Endodermal cell (in vitro differentiated cells): ENCODE measurements around the gene KISS1R. TPM values are rescaled to one million over a fixed set of nuclear protein-coding genes. Genes with fewer than 3 reads are reported as not detected.

ENCODE experiments used
- DNase-seq: peaks from one replicate; pipeline ENCODE4 v3.0.0-alpha.2; 2017
- H3K27ac ChIP-seq: 2 replicates; pipeline ENCODE4 v1.5.1; 2013; ENCODE audit warnings: mild to moderate bottlenecking, low read depth, low read length, moderate library complexity
- H3K27me3 ChIP-seq: 2 replicates; pipeline ENCODE4 v1.6.1; 2013; ENCODE audit warnings: mild to moderate bottlenecking, low read length, moderate library complexity; ENCODE audit not compliant: insufficient read depth, control insufficient read depth, poor library complexity, severe bottlenecking
- H3K36me3 ChIP-seq: 2 replicates; pipeline ENCODE4 v1.7.0; 2013; ENCODE audit warnings: mild to moderate bottlenecking, low read length, moderate library complexity; ENCODE audit not compliant: control insufficient read depth, insufficient read depth
- H3K4me1 ChIP-seq: one replicate; pipeline ENCODE4 v1.7.0; 2013; ENCODE audit warnings: low read length; ENCODE audit not compliant: control insufficient read depth, insufficient read depth
- H3K4me3 ChIP-seq: 2 replicates; pipeline ENCODE4 v1.5.1; 2013; ENCODE audit warnings: mild to moderate bottlenecking, low read length, moderate library complexity
- H3K9ac ChIP-seq: 2 replicates; pipeline ENCODE4 v1.6.1; 2013; ENCODE audit warnings: mild to moderate bottlenecking, low read length, moderate library complexity; ENCODE audit not compliant: poor library complexity, severe bottlenecking; ENCODE audit errors: extremely low read depth
- H3K9me3 ChIP-seq: 2 replicates; pipeline ENCODE4 v1.6.1; 2013; ENCODE audit warnings: mild to moderate bottlenecking, low read length, moderate library complexity; ENCODE audit not compliant: control insufficient read depth
- H3K27ac Mint-ChIP-seq: 2 replicates; pipeline ENCODE4 v1.8.0; 2020; ENCODE audit warnings: mixed read lengths
- H3K27me3 Mint-ChIP-seq: 2 replicates; pipeline ENCODE4 v1.8.0; 2021; ENCODE audit warnings: mild to moderate bottlenecking, mixed read lengths; ENCODE audit not compliant: insufficient read depth
- H3K36me3 Mint-ChIP-seq: 2 replicates; pipeline ENCODE4 v1.8.0; 2020; ENCODE audit warnings: low read depth, mixed read lengths
- H3K4me1 Mint-ChIP-seq: 2 replicates; pipeline ENCODE4 v1.8.0; 2020; ENCODE audit warnings: mixed read lengths
- H3K4me3 Mint-ChIP-seq: 2 replicates; pipeline ENCODE4 v1.8.0; 2020; ENCODE audit warnings: mild to moderate bottlenecking, moderate library complexity, mixed read lengths
- H3K9me3 Mint-ChIP-seq: 2 replicates; pipeline ENCODE4 v1.8.0; 2020; ENCODE audit warnings: mild to moderate bottlenecking, mixed read lengths
- WGBS, 2 experiments: methylation state at CpG; one replicate each; pipeline versions ENCODE4 v1.1.5 to v1.1.7; 2013; ENCODE audit warnings: missing lambda C conversion rate in 2 of 2, mixed read lengths in 1 of 2; ENCODE audit not compliant: insufficient coverage in 1 of 2, insufficient read length in 1 of 2; 5-methylcytosine and 5-hydroxymethylcytosine counted together
- total RNA-seq, 2 donors: library from RNA; stranded (reverse); fragmentation: NEBNext Ultra II Directional in 1 of 2; extraction: Animal tissue kit (Norgen Biotek cat#: 25700) in 1 of 2; gene quantifications; 2 replicates in 1 of 2; 3 replicates in 1 of 2; pipeline ENCODE4 v1.2.1, GENCODE V29; 2021
- TF ChIP-seq, protein P1 (sequence below): fragments of 200-600 bp; sonication (generic); conservative IDR thresholded peaks from 2 replicates; pipeline ENCODE4 v1.5.0; 2021; ENCODE audit warnings: antibody characterized with exemption, mild to moderate bottlenecking

Gene KISS1R
- total RNA-seq, 2 donors from 2014 or later, result 0.73 TPM; not detected in 1

DNA sequence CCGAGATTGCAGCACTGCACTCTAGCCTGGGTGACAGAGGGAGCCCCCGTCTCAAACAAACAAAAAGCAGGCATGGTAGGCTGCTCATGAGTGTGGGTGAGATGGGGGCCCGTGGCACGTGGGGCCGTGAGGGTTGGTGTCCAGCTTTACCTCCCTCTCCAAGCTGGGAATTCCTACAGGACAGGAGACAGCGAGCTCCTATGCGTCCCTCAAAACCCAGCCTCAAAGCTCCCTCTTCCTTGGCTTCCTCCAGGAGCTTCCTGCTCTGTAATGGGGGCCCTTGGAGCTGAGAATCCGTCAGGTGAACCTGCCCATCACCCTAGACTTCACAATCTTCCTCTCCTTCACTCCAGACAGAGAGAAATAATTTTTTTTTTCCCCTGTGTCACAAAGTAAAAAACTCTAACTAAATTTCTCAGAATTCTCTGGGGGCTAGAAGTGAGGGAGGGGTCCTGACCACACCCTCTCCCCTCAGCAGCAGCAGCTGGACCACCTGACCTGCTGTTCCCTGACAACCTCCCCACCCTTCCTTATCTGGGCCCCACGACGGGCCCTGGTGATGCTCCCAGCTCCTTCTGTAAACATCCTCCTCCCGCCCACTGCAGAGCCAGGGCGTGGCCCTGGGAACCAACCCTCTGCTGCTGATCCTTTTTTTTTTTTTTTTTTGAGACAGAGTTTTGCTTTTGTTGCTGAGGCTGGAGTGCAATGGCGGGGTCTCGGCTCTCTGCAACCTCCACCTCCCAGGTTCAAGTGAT, 44.9 kb downstream of the KISS1R start:
- H3K4me3 ChIP-seq, result no peak overlapping the region
- TF ChIP-seq, protein P1, sequence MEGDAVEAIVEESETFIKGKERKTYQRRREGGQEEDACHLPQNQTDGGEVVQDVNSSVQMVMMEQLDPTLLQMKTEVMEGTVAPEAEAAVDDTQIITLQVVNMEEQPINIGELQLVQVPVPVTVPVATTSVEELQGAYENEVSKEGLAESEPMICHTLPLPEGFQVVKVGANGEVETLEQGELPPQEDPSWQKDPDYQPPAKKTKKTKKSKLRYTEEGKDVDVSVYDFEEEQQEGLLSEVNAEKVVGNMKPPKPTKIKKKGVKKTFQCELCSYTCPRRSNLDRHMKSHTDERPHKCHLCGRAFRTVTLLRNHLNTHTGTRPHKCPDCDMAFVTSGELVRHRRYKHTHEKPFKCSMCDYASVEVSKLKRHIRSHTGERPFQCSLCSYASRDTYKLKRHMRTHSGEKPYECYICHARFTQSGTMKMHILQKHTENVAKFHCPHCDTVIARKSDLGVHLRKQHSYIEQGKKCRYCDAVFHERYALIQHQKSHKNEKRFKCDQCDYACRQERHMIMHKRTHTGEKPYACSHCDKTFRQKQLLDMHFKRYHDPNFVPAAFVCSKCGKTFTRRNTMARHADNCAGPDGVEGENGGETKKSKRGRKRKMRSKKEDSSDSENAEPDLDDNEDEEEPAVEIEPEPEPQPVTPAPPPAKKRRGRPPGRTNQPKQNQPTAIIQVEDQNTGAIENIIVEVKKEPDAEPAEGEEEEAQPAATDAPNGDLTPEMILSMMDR, result no peak
- Mint-ChIP-seq H3K27ac (no peak overlapping the region), H3K4me3 (no peak overlapping the region), H3K9me3 (peaks cover 7% of the 10 kb centered on the region), H3K4me1 (no peaks in the 10 kb centered on the region), H3K27me3 (no peaks in the 10 kb centered on the region), H3K36me3 (peaks cover 68% of the 10 kb centered on the region)
- H3K9me3 ChIP-seq, result peaks cover 9% of the 10 kb centered on the region
- no peaks in the 10 kb centered on the region for H3K27me3 ChIP-seq
- DNase-seq, result no peak
- peaks cover 63% of the 10 kb centered on the region for H3K36me3 ChIP-seq
- no peaks in the 10 kb centered on the region for H3K4me1 ChIP-seq
- no peak overlapping the region for H3K9ac ChIP-seq
- WGBS, 2 experiments, result 81 to 84% methylated on average over 8 to 12 of the region's 14 CpGs
- no peak overlapping the region for H3K27ac ChIP-seq

DNA sequence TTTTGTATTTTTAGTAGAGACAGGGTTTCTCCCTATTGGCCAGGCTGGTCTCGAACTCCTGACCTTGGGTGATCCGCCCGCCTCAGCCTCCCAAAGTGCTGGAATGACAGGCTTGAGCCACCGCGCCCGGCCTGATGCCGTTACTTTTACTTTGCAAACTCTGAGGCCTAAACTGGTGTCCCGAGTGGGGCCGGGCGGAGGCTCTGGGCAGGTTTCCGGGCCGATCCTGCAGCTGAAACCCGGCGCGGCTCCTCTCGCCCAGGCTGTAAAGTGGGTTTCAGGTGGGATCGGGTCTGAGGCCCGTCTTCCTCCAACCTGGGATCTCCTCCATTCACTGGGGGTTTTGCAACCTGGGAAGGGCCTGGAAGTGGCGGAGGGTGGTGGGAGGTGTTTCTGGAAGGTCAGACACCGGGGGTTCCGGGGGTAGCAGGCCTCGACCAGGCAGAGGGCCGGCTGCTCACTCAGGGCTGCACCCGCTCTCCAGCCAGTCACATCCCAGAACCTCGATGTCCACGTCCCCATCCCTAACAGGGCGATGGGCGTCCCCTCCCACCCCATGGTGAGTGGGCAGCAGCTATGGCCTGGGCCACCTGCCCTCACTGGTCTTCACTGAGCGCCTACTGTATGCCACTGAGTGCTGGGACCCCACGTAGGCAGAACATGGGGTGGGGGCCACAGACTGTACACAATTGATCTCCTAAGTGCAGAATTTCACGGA, 45.7 kb downstream of the KISS1R start:
- Histone ChIP-seq H3K9me3 (peaks cover 15% of the 10 kb centered on the region), H3K27me3 (no peaks in the 10 kb centered on the region), H3K9ac (no peak overlapping the region), H3K36me3 (peaks cover 69% of the 10 kb centered on the region), H3K27ac (no peak overlapping the region), H3K4me3 (no peak overlapping the region), H3K4me1 (no peaks in the 10 kb centered on the region)
- Mint-ChIP-seq H3K4me1 (no peaks in the 10 kb centered on the region), H3K4me3 (no peak overlapping the region), H3K27me3 (no peaks in the 10 kb centered on the region), H3K27ac (no peak overlapping the region), H3K9me3 (peaks cover 11% of the 10 kb centered on the region), H3K36me3 (peaks cover 76% of the 10 kb centered on the region)
- TF ChIP-seq, protein P1, result no peak
- DNase-seq, result no peak
- 87 to 94% methylated on average over 17 to 31 of the region's 31 CpGs for WGBS, 2 experiments

DNA sequence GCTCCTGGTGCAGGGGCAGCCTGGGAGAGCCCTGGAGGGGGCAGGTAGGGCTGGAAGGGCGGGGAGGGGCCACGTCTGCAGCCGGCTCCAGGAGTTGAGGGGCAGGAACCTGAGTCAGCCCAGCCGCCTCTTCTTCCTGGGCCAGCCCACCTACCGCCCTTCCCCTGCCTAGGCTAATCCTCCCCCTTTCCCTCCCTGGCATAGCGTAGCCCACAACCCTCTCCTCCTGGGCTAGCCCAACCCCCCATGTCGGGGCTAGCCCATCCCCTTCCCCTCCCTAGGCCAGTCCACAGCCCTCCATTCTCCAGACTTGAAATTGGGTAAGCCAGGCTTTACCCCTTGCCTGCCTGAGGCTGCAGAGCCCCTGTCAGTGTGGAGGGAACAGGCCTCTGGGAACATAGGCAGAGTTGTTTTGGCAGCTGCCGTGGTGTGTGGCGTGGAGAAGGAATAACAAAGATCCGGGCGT, 46.4 kb downstream of the KISS1R start:
- Histone ChIP-seq H3K36me3 (peaks cover 73% of the 10 kb centered on the region), H3K27me3 (no peaks in the 10 kb centered on the region), H3K4me3 (no peak overlapping the region), H3K9ac (no peak overlapping the region), H3K27ac (no peak overlapping the region), H3K9me3 (peaks cover 19% of the 10 kb centered on the region), H3K4me1 (no peaks in the 10 kb centered on the region)
- 88 to 93% methylated on average over 6 to 11 of the region's 11 CpGs for WGBS, 2 experiments
- TF ChIP-seq, protein P1, result no peak
- no peaks in the 10 kb centered on the region for H3K27me3 Mint-ChIP-seq
- peaks cover 80% of the 10 kb centered on the region for H3K36me3 Mint-ChIP-seq
- no peak overlapping the region for H3K27ac Mint-ChIP-seq
- no peaks in the 10 kb centered on the region for H3K4me1 Mint-ChIP-seq
- no peak for DNase-seq
- peaks cover 15% of the 10 kb centered on the region for H3K9me3 Mint-ChIP-seq
- no peak overlapping the region for H3K4me3 Mint-ChIP-seq
